ENCODE data around the gene TBX20. TPM values are rescaled to one million over a fixed set of nuclear protein-coding genes. Genes with fewer than 3 reads are reported as not detected.
"Not testable (repeated sequence)": the region's sequence is repeated elsewhere in the genome, so short reads cannot be mapped to it uniquely, and the experiment has no call there.

The TBX20 gene
- total and polyA plus RNA-seq, 2 experiments from 2014 or later, result 0.69 TPM; not detected in 1

- Histone ChIP-seq H3K4me3 (peak overlapping the region; percentile 64), H2AFZ (peak overlapping the region; percentile 93), H3K4me2 (peak overlapping the region; percentile 88), H3K27me3 (ENCODE audit: insufficient read depth) (peaks cover 55% of the 10 kb centered on the region)
- H3K36me3 Mint-ChIP-seq (ENCODE audit: low read depth); H3K27ac ChIP-seq (ENCODE audit: low read depth); H3K9me2 ChIP-seq (ENCODE audit: insufficient read depth); H3K27ac Mint-ChIP-seq; H3K4me1 ChIP-seq (ENCODE audit: insufficient read depth); H3K79me2 ChIP-seq (replicated peaks; ENCODE audit: insufficient read depth); H4K20me1 ChIP-seq (replicated peaks; ENCODE audit: insufficient read depth); H3K36me3 ChIP-seq (ENCODE audit: insufficient read depth); H3K4me1 Mint-ChIP-seq; H3K9me3 Mint-ChIP-seq; H3F3A ChIP-seq (replicated peaks; ENCODE audit: low read depth): not testable (repeated sequence)
- DNase-seq (ENCODE audit: low spot score), result peak; percentile 62
- peak; percentile 66 for ATAC-seq
- H3K27me3 Mint-ChIP-seq (ENCODE audit: insufficient read depth, low read depth, poor library complexity), result peaks cover 36% of the 10 kb centered on the region
- H3K4me3 Mint-ChIP-seq, result peak overlapping the region; percentile 70
- TF ChIP-seq EZH2 (IDR thresholded peaks at IDR 0.05; ENCODE audit: low read depth, unreplicated experiment), result peak; percentile 90
Observed at GRCh38 chr7:35186751-35187150, 67.1 kb downstream of the TBX20 start.

- Histone ChIP-seq H4K20me1 (replicated peaks; ENCODE audit: insufficient read depth) (no peaks in the 10 kb centered on the region), H3K9me2 (ENCODE audit: insufficient read depth) (no peaks in the 10 kb centered on the region), H3K27me3 (ENCODE audit: insufficient read depth) (peaks cover 55% of the 10 kb centered on the region), H2AFZ (peak overlapping the region; percentile 93), H3K4me1 (ENCODE audit: insufficient read depth) (no peaks in the 10 kb centered on the region), H3K4me2 (peak overlapping the region; percentile 88), H3F3A (replicated peaks; ENCODE audit: low read depth) (no peaks in the 10 kb centered on the region), H3K27ac (ENCODE audit: low read depth) (no peak overlapping the region), H3K79me2 (replicated peaks; ENCODE audit: insufficient read depth) (no peaks in the 10 kb centered on the region), H3K36me3 (ENCODE audit: insufficient read depth) (no peaks in the 10 kb centered on the region), H3K4me3 (peak overlapping the region; percentile 64)
- ATAC-seq (peak; percentile 84), DNase-seq (ENCODE audit: low spot score) (peak; percentile 64)
- H3K27me3 Mint-ChIP-seq (ENCODE audit: insufficient read depth, low read depth, poor library complexity), result peaks cover 36% of the 10 kb centered on the region
- TF ChIP-seq ETS1 (IDR thresholded peaks at IDR 0.05) (no peak), ZNF331 (CRISPR knock-in tag; IDR thresholded peaks at IDR 0.05; ENCODE audit: low read depth) (no peak), EZH2phosphoT487 (IDR thresholded peaks at IDR 0.05; ENCODE audit: unreplicated experiment) (no peak), POLR2AphosphoS5 (IDR thresholded peaks at IDR 0.05; ENCODE audit: low read depth) (no peak), JUNB (IDR thresholded peaks at IDR 0.05; ENCODE audit: unreplicated experiment) (no peak), EZH2 (IDR thresholded peaks at IDR 0.05; ENCODE audit: low read depth, unreplicated experiment) (no peak), ZNF462 (CRISPR knock-in tag; IDR thresholded peaks at IDR 0.05) (no peak), STAT1 (IDR thresholded peaks at IDR 0.05; ENCODE audit: unreplicated experiment) (no peak), REST (IDR thresholded peaks at IDR 0.05; ENCODE audit: unreplicated experiment) (no peak), ZNF114 (CRISPR knock-in tag; IDR thresholded peaks at IDR 0.05) (no peak)
- no peak overlapping the region for H3K27ac Mint-ChIP-seq
- peaks cover 4% of the 10 kb centered on the region; the same call in 2 of the 3 replicates for H3K4me1 Mint-ChIP-seq
- H3K36me3 Mint-ChIP-seq (ENCODE audit: low read depth), result no peaks in the 10 kb centered on the region
- no peaks in the 10 kb centered on the region; the same call in 2 of the 3 replicates for H3K9me3 Mint-ChIP-seq
- H3K4me3 Mint-ChIP-seq, result peak overlapping the region; percentile 70
Observed at GRCh38 chr7:35185908-35186731, 67.8 kb downstream of the TBX20 start.

Measured in GM23338 (cell line).